Stimulated activated CD4-positive, alpha-beta T cell treated with anti-CD3 and anti-CD28 coated beads, Interleukin-1b, Interleukin-23, amount 100 ng/mL, for 48 hours (primary cell): Measurements from ENCODE around the gene MAFF.
A peak's percentile ranks its signal among the peaks of the same experiment; 100 is the strongest.

ENCODE experiments used
- DNase-seq: peaks from one replicate; pipeline ENCODE4 v3.0.0-alpha.2; 2020

Gene MAFF

DNA sequence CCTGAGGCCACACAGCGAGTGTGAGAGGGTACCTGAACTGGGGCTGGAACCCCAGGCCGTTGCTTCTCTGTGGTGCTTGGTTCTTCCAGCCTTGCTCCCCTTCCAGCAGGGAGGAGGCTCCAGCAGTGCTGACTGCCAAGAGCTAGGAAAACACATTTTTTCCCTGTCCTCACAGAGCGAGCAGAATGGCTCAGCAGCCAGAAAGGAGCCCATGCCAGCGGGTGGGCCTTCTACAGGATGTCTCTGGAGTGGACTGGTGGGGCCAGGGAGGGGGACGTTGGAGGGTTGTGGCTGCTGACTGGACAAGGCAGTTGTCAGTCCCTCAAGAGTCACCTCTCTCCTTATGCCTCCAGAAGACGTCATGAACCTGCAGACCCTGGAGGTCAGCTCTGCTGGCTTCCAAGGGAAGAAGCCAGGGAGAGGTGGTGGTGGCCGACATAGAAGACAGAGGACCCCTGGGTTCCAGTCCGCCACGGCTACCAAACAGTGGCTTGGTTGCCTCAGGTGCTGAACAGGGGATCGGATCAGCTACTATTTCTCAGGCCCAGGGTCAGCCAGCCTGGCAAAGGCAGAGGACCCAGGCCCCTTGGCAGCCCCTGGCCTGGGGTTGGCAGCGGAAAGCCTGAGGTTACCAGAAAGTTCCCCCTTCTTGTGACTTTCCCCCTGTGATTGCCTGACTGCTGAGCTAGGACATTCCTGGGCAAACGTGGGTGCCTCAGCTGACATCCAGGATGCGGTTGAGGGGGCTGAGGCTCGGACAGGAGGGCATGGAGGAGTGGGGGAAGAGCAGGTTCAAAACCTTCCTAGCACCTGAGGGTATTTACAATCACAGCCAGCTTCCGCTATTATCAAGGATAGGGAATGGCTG lies 3.7 kb downstream of the MAFF start:
- no peak for DNase-seq

DNA sequence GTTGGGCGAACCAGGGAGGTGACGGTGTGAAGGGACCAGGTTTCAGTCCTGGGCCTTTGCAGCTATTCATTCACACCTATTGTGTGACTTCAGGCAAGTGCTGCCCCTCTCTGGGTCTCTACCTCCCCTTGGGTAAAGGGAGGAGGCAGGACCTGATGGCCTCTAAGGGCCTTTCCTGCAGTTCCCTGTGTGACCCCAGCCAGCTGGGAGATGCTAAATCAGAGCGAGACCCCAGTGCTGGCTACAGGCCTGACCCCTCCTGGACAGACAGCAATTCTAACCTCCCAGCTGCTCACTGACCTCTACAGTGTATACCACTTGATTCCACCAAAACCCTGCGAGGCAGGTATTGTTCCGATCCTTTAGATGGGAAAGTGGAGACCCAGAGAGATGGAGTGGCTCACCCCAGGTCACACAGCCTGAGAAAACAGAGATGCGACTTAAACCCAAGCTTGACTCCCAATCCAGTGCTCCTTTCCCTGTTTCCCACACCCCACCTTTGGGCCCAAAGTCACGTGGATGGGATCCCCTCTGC lies 6.2 kb downstream of the MAFF start:
- DNase-seq, result no peak

DNA sequence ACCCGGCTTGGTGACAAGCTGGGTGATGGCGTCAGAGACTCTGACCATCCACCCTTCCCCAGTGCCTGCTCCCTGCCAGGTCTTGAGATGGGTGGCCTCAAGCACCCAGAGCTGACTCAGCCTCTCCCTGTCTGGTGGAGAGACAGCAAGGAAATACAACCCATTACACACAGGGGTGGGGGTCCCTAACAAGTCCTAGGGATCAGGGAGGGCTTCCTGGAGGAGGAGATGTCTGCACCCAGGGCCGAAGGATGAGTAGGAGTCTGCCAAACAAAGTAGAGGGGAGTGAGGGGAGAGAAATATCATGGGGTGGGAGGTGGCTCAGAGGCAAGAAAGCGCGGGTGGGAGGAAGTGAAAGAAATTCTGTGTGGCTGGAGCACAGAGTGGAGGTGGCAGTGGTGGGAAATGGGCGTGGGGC lies 6.8 kb downstream of the MAFF start:
- no peak for DNase-seq

DNA sequence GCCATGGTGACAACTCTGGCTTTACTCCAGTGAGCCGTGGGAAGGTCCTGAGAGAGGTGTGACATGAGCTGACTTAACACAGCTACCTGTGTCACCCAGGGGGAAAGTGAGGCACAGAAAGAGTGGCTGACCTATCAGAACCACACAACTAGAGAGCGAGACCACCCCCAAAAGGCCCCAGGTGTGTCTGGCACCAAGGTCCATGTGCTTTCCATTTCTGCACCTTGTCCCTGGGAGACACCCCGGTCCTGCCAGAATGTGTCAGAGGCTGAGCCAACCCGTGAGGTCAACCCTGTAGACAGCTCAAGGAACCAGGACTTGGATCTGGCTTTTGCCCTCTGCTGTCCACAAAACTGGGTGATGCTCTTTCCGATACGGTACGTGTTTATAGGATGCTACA lies 9.8 kb downstream of the MAFF start:
- no peak for DNase-seq

DNA sequence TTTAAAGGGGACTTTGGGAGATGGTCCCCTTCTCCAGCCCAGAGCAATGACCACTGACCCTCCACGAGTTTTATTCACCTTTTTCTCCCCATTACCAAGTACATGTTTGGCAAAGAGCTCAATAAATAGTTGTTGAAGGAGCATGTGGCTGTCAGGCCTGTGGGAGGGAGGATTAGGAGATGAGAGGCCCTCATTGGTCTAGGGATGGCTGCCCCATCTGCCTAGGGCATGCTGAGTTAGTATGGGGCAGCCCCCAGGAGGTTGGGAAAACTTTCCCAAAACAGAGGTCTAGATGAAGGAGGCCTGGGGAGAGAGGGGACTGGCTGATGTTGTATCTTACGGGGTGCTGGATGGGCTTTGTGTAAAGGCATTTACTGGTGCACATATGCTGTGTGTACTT lies 10.6 kb downstream of the MAFF start:
- DNase-seq, result no peak

DNA sequence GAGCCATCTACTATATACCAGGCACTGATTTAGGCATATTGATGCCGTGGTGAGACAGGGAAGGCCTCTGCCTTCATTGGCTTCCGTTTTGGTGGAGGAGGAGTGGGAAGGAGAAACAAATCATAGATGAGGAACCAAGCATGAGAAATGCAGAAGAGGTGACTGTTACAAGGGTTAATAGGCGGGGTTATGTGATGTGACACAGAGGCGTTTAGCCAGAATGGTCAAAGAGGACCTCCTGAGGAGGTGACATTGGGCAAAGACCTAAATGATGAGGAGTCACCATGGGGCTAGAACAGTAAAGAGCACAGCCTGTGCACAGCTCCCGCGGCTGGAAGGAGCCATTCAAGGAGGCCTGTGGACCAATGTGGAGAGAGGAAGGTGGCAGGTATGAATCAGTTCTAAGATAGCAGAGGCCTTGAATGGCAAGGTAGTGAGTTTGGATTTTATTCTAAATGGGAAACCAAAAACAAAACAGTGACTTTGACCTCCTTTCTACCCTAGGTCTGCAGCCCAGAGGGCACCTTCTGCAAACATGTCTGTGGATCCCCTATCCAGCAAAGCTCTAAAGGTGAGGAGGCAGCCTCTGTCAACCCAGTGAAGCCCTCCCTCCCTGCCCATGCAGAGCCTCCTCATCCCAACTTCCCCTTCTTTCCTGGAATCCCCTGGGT lies 11.7 kb downstream of the MAFF start:
- DNase-seq, result no peak

DNA sequence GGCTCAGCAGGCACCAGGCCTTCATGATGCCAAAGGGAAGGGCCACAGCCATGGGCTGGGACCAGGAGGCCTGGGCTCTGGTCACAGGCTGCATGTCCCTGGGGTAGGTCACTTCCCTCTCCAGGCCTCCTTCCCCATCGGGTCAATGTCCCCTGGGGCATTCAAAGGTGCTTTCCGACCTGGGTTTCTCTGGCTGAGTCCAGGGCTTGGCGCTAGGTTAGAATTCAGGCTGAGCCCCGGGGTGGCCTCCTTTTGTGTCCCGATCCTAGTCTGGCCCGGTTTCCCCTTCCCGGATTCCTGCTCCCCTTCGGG lies 12.2 kb downstream of the MAFF start:
- DNase-seq, result no peak

DNA sequence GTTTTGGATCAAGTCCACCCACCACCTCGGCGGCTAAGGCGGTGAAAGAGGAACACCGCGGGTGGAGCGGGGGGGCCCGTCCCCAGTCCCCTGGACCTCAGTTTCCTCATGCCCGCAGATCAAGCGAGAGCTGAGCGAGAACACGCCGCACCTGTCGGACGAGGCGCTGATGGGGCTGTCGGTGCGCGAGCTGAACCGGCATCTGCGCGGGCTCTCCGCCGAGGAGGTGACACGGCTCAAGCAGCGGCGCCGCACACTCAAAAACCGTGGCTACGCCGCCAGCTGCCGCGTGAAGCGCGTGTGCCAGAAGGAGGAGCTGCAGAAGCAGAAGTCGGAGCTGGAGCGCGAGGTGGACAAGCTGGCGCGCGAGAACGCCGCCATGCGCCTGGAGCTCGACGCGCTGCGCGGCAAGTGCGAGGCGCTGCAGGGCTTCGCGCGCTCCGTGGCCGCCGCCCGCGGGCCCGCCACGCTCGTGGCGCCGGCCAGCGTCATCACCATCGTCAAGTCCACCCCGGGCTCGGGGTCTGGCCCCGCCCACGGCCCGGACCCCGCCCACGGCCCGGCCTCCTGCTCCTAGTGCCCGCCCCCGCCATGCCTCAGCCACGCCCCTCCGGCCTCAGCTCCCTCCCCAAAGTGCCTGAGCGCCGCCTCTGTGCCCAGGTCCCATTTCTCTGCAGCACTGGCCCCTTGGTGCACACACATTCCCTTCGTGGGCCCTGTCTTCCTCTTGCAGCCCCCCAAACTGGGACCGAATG lies 12.7 kb downstream of the MAFF start:
- peak; percentile 62 for DNase-seq

DNA sequence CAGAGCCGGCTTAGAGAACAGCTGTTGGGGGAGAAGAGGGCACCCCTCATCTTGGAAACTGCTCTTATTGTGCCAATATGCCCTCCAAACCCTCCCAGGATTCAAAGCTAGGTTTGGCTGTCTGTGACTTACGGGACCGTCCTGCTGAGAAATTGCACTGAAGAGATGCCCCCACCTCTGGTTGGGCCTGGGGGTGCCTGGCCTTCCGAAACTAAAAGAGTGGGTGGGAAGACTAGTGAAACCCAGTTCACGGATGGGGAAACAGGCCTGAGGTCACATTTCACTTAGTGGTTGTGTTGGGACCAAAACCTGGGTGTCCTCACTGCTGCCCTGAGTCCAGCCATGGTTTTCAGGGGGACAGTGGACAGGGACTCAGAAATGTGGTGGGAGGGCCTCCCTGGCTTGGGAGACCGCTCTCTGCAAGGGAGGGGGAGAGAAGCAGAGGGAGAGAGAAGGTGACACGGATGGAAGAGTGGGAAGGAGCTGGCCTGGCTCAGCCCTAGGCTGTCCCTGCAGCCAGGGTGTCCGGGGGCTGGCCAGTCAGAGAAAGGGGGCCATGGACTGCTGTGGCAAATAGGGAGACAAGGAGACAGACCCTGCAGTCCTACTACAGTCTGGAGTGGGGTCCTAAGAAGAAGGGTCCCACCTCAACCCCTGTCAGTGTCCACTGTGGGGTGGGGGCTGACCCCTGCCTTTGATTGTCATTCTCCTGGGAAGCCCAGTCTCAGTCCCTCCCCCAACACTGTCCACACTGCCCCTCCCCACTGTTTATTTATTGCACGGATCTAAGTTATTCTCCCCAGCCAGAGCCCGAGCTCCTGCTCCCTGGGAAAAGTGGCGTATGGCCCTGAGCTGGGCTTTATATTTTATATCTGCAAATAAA lies 13.6 kb downstream of the MAFF start:
- no peak for DNase-seq

DNA sequence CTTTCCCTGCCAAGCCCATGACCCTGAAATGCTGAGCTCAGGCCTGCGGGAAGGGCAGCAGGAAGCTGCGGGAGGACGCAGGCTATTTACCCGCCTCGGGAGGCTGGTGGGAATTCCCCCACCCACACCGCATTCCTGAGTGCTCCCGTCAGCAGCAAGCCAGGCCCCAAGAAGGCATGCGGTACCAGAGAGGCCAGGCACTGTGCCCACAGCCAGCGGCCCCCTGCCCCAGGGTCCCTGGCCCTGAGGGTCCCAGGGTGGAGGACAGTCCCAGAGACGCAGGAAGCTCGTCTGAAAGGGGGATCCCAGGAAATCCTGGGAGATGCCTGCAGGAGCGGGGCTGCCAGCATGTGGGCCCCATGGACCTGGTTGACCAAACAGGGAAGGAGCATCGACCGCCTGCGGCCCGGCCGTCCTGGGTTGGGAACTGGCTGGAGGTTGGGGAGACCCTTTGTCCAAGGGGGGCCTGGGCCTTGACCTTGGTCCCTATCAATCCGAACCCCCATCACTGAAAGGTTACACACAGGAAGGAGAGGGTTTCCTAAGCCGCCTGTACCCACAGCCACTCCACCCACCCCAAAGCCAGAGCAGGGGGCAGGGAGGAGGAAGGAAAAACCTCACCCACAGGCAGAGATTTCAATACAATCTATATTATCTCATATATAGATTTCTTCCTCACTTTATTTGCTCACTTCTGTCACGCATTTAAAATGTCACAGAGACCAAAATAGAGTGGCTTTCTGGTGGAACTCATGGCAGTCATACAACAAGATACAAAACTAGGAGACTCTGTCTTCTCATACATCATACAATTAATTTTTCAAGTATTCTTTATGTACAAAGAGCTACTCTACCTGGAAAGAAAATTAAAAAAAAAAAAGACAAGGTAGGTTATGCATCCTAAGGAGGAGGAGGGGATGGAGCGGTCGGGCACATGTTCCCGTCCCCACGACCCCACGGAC lies 17.1 kb downstream of the MAFF start:
- peak; percentile 48 for DNase-seq

DNA sequence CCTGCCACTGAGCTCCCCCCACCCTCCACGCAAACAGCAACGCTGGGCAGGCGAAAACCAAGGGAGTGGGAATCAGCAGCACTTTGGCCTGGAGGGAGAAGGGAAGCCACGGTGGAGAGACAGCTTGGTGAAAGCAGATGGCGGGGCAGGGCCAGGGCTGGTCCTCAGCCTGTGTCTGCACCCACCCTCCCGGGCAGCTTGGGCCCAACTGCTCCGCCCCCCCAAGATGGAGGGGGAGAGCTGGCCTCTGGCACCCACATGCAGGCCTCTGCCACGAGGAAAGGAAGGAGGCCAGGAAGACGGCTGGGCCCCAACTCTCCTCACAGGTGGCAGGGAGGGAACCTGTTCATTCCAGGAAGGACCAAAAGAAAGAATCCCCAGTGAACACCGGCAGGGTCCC lies 17.8 kb downstream of the MAFF start:
- DNase-seq, result no peak

DNA sequence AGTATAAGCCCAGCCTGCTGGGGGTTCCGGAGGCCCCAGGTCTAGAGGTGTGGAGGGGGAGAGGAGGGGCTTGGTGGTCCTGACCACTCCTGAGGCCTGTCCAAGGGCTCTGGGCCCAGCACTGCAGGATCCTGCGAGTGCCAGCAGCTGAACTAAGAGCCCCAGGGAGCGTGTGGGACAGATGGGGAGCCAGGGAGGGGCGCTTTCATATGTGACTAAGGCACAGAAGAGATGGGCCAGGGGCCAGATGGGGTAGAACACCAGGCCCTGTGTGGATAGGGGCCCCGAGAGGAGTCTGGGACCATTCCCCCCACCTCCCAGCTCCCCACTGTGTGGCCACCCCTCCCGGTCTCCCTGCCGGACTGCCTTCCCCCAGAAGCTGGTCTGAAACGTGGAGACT lies 18.4 kb downstream of the MAFF start:
- no peak for DNase-seq

DNA sequence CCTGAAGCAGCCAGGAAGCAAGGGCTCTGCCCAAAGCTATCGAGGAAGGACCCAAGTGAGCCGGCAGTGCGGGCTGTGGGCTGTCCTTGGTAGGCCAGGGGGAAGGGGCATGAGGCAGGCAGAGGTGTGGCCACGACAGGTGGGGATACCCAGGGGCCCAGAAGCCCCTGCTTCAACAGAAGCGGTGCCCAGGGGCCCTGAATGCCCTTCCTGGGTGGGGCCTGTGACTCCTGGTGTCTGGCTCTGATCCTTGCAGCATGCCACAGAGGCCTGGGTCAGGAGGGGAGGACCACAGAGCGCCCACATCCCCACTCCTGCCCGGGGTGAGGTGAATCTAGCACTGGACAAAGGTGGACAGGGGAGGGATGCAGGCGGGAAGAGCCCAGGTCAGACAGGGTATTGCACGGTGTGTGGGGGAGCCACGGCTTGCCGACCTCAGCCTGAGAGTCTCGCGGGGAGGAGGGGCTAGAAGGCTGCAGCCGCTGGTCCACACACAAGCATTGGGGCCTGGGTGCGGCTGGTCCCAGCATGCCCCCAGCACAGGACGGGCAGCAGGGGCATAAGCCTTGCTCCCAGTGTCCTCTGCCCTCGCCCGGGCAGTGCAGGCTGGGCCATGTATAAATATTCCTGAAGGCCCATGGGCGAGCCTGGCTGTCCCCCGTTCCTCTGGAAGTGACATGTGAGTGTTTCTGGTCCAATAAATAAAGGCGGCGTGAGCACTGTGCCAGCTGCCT lies 19.0 kb downstream of the MAFF start:
- DNase-seq, result no peak

DNA sequence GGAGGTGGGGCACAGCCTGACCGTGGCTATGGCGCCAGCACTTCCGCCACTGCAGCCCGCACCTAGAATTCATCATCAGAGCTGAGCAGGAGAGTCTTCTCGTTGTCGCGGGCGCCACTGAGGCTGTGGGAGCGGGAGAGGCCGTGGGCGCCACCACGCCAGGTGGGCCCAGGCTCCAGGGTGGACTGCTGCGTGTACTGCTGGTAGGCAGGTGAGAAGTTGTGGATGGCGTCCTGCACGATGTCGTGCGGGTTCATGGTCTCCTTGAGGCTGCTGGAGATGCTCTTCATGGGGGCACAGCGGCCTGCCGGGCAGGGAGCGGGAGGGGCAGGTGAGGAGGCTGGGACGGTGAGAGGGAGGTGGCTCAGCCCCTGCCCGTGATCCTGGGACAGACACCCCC lies 19.6 kb downstream of the MAFF start:
- DNase-seq, result no peak

DNA sequence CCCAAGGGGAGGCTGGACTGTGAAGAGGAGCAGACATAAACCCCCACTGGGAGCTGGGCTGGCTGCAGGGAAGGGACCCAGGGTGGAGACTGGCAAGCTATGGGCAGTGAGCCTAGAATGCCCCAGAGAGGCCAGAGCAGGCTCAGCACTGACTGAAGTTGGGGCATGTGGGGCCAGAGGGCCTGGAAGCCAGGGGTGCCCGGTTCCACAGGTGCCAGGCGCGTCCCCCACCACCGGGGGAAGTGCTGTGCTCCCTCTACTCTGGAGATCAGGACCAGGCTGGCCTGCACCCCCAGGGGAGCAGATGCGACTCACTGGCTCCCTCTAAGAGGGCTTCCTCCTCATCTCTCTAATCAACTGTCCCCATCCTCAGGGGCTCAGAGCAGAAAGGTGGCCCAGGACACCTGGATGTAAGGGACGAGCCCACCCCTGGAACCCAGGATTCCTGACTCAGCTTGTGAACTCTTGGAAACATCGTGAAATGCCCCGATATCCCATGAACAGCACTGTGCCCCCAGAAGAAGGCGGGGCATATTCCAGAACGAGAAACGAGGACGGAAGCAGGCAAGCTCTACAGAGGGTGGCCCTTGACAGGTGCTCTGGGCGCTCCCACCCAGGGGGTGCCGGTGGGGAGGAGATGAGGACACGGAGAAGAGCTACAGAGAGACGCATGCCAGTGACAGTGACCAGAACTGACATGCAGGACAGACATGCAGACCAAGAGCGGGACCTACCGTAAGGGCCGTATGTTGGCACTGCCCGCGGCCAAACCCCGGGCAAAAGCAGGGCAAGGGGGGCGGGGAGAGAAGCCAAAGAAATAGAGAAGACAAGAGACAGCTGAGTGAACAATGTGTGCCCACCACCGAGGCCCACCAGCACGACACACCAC lies 20.4 kb downstream of the MAFF start:
- DNase-seq, result no peak

DNA sequence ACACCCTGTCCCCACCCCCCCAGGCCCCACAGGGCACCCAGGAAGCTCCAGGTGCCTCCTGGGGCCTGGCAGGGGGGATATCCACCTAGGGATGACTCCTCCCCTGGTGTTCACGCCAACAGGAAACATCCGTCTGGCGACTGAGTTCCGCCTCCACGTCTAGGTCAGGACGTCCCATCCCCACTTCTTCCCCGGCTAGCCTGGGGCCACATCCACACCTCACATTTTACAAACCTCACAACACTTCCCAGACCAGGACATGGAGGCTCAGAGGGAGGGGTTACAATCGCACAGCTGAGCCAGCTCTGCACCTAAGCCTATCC lies 21.0 kb downstream of the MAFF start:
- no peak for DNase-seq

DNA sequence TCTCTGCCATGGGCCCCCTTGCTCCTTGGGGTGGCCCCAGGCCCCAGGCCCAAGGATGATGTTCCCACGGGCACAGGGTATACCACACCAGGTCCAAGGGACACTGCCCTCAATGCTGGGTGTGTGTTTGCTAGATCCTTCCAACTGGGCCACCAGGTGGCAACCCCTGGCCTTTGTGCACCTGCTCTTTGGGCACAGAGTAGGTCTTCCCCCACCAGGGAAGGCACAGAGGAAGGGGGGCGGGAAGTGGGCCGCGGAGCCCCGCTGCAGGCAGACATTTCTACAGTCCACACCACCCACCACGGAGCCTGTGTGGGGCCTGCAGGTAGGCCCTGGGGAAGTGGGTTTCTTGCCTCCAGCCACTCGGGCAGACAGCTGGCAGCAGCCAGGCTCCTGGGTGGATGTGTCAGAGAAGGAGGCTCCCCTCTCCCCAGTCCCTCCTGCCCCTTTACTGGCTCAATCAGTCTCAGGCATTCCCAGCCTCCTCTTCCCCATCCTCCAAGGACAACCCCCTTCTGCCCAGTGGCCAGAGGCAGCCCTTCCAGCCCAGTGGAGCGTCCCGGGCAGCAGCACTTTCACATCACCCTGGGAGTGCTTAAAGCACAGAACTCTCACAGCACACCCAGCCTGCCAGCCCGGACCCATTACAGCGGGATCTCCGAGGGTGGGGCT lies 21.6 kb downstream of the MAFF start:
- DNase-seq, result no peak

DNA sequence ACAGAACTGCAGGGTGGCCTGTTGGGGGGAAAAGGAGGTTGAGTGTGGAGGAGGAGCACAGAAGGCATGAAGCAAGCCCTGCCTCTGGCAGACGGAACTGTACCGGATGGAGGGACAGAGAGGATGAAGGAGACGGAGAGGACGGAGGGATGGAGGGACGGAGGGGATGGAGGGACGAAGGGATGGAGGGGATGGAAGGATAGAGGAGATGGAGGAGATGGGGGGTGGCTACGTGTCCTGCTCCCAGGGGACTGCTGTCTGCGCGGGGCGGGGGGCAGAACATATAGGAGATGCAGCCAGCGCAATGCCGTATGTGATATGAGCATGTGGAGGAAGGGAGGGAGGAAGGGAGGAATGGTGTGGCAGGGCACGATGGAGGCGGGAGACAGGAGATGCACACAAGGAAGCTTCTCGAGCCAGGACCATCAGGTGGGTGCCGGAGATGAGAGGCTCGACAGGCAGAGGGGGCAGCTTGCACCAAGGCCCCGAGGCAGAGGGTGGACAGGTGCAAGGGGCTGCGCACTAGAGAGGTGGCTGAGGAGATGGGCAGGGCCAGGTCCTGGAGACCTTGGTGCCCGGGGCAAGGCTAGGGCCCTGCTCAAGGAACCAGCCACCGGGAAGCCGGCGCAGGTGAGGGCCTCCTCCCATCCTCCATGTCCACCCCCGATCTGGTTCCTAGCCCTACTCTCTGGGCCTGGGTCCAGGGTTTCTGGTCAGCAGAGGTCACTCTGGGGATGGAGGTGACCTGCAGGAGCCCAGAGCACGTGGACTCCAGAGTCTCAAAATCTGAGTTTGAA lies 25.3 kb downstream of the MAFF start:
- DNase-seq, result no peak
